Measurements from ENCODE around the gene LRFN2.

Gene LRFN2

GRCh38 chr6:40387127-40387870, 199.9 kb downstream of the LRFN2 start:
- H3K4me3 ChIP-seq (ENCODE audit: low read length): no peak overlapping the region
- H3K9me3 ChIP-seq (ENCODE audit: insufficient read depth, low read depth, low read length): no peaks in the 10 kb centered on the region
- no peaks in the 10 kb centered on the region for H3K36me3 ChIP-seq (ENCODE audit: insufficient read depth, low read length)
- H3K4me1 ChIP-seq (ENCODE audit: insufficient read depth, low read length): no peaks in the 10 kb centered on the region
- 91% methylated on average over 4 of the region's 4 CpGs for WGBS
- no peak overlapping the region for H3K9ac ChIP-seq (ENCODE audit: low read depth, low read length)
- H3K27me3 ChIP-seq (ENCODE audit: insufficient read depth, low read length): no peaks in the 10 kb centered on the region
- no peak overlapping the region for H3K27ac ChIP-seq (ENCODE audit: low read depth, low read length)

- Histone ChIP-seq H3K4me1 (ENCODE audit: insufficient read depth, low read length) (no peaks in the 10 kb centered on the region), H3K36me3 (ENCODE audit: insufficient read depth, low read length) (no peaks in the 10 kb centered on the region), H3K27ac (ENCODE audit: low read depth, low read length) (no peak overlapping the region), H3K4me3 (ENCODE audit: low read length) (no peak overlapping the region), H3K9ac (ENCODE audit: low read depth, low read length) (no peak overlapping the region), H3K27me3 (ENCODE audit: insufficient read depth, low read length) (no peaks in the 10 kb centered on the region), H3K9me3 (ENCODE audit: insufficient read depth, low read depth, low read length) (no peaks in the 10 kb centered on the region)
- 89% methylated on average over 1 of the region's 3 CpGs for WGBS
Measured at GRCh38 chr6:40386200-40386599, 201.0 kb downstream of the LRFN2 start.

GRCh38 chr6:40383348-40384115, 203.6 kb downstream of the LRFN2 start:
- no peak overlapping the region for H3K9ac ChIP-seq (ENCODE audit: low read depth, low read length)
- no peaks in the 10 kb centered on the region for H3K36me3 ChIP-seq (ENCODE audit: insufficient read depth, low read length)
- whole genome bisulfite sequencing: 91% methylated on average over 2 of the region's 3 CpGs
- no peak overlapping the region for H3K4me3 ChIP-seq (ENCODE audit: low read length)
- H3K27me3 ChIP-seq (ENCODE audit: insufficient read depth, low read length): no peaks in the 10 kb centered on the region
- no peaks in the 10 kb centered on the region for H3K4me1 ChIP-seq (ENCODE audit: insufficient read depth, low read length)
- H3K27ac ChIP-seq (ENCODE audit: low read depth, low read length): no peak overlapping the region
- no peaks in the 10 kb centered on the region for H3K9me3 ChIP-seq (ENCODE audit: insufficient read depth, low read depth, low read length)

- H3K4me1 ChIP-seq (ENCODE audit: insufficient read depth, low read length): no peaks in the 10 kb centered on the region
- no peaks in the 10 kb centered on the region for H3K36me3 ChIP-seq (ENCODE audit: insufficient read depth, low read length)
- H3K27me3 ChIP-seq (ENCODE audit: insufficient read depth, low read length): no peaks in the 10 kb centered on the region
- WGBS: 91% methylated on average over 4 of the region's 4 CpGs
- H3K9me3 ChIP-seq (ENCODE audit: insufficient read depth, low read depth, low read length): no peaks in the 10 kb centered on the region
- H3K9ac ChIP-seq (ENCODE audit: low read depth, low read length): no peak overlapping the region
- H3K27ac ChIP-seq (ENCODE audit: low read depth, low read length): no peak overlapping the region
- no peak overlapping the region for H3K4me3 ChIP-seq (ENCODE audit: low read length)
Measured at GRCh38 chr6:40380271-40380670, 206.9 kb downstream of the LRFN2 start.

GRCh38 chr6:40379811-40380210, 207.4 kb downstream of the LRFN2 start:
- WGBS: no CpG with 5 or more reads among the region's 1 CpG
- H3K36me3 ChIP-seq (ENCODE audit: insufficient read depth, low read length): no peaks in the 10 kb centered on the region
- H3K9ac ChIP-seq (ENCODE audit: low read depth, low read length): no peak overlapping the region

GRCh38 chr6:40378725-40379074, 208.5 kb downstream of the LRFN2 start:
- no peak overlapping the region for H3K4me3 ChIP-seq (ENCODE audit: low read length)
- no peaks in the 10 kb centered on the region for H3K27me3 ChIP-seq (ENCODE audit: insufficient read depth, low read length)
- H3K4me1 ChIP-seq (ENCODE audit: insufficient read depth, low read length): no peaks in the 10 kb centered on the region
- H3K36me3 ChIP-seq (ENCODE audit: insufficient read depth, low read length): no peaks in the 10 kb centered on the region
- 94% methylated on average over 10 of the region's 11 CpGs for WGBS
- H3K27ac ChIP-seq (ENCODE audit: low read depth, low read length): no peak overlapping the region
- no peak overlapping the region for H3K9ac ChIP-seq (ENCODE audit: low read depth, low read length)
- no peaks in the 10 kb centered on the region for H3K9me3 ChIP-seq (ENCODE audit: insufficient read depth, low read depth, low read length)

More at GRCh38 chr6:40379811-40380210, 207.4 kb downstream of the LRFN2 start:
- Histone ChIP-seq H3K4me3 (ENCODE audit: low read length) (no peak overlapping the region), H3K27me3 (ENCODE audit: insufficient read depth, low read length) (no peaks in the 10 kb centered on the region), H3K27ac (ENCODE audit: low read depth, low read length) (no peak overlapping the region), H3K4me1 (ENCODE audit: insufficient read depth, low read length) (no peaks in the 10 kb centered on the region), H3K9me3 (ENCODE audit: insufficient read depth, low read depth, low read length) (no peaks in the 10 kb centered on the region)

- no peaks in the 10 kb centered on the region for H3K36me3 ChIP-seq (ENCODE audit: insufficient read depth, low read length)
- H3K4me1 ChIP-seq (ENCODE audit: insufficient read depth, low read length): no peaks in the 10 kb centered on the region
- no peak overlapping the region for H3K9ac ChIP-seq (ENCODE audit: low read depth, low read length)
- H3K27ac ChIP-seq (ENCODE audit: low read depth, low read length): no peak overlapping the region
- H3K27me3 ChIP-seq (ENCODE audit: insufficient read depth, low read length): no peaks in the 10 kb centered on the region
- H3K9me3 ChIP-seq (ENCODE audit: insufficient read depth, low read depth, low read length): no peaks in the 10 kb centered on the region
- no peak overlapping the region for H3K4me3 ChIP-seq (ENCODE audit: low read length)
- 94% methylated on average over 21 of the region's 21 CpGs for WGBS
Measured at GRCh38 chr6:40378071-40378724, 209.0 kb downstream of the LRFN2 start.

GRCh38 chr6:40377173-40377806, 209.9 kb downstream of the LRFN2 start:
- H3K36me3 ChIP-seq (ENCODE audit: insufficient read depth, low read length): no peaks in the 10 kb centered on the region
- H3K9me3 ChIP-seq (ENCODE audit: insufficient read depth, low read depth, low read length): no peaks in the 10 kb centered on the region
- no peaks in the 10 kb centered on the region for H3K4me1 ChIP-seq (ENCODE audit: insufficient read depth, low read length)
- no peaks in the 10 kb centered on the region for H3K27me3 ChIP-seq (ENCODE audit: insufficient read depth, low read length)
- H3K4me3 ChIP-seq (ENCODE audit: low read length): no peak overlapping the region
- H3K27ac ChIP-seq (ENCODE audit: low read depth, low read length): no peak overlapping the region
- no peak overlapping the region for H3K9ac ChIP-seq (ENCODE audit: low read depth, low read length)
- WGBS: 92% methylated on average over 2 of the region's 2 CpGs

- Histone ChIP-seq H3K4me3 (ENCODE audit: low read length) (no peak overlapping the region), H3K27me3 (ENCODE audit: insufficient read depth, low read length) (no peaks in the 10 kb centered on the region), H3K4me1 (ENCODE audit: insufficient read depth, low read length) (no peaks in the 10 kb centered on the region), H3K27ac (ENCODE audit: low read depth, low read length) (no peak overlapping the region), H3K36me3 (ENCODE audit: insufficient read depth, low read length) (no peaks in the 10 kb centered on the region), H3K9ac (ENCODE audit: low read depth, low read length) (no peak overlapping the region), H3K9me3 (ENCODE audit: insufficient read depth, low read depth, low read length) (no peaks in the 10 kb centered on the region)
- 79% methylated on average over 1 of the region's 1 CpG for WGBS
Measured at GRCh38 chr6:40376113-40376650, 211.0 kb downstream of the LRFN2 start.

GRCh38 chr6:40373267-40373666, 213.9 kb downstream of the LRFN2 start:
- H3K4me3 ChIP-seq (ENCODE audit: low read length): no peak overlapping the region
- H3K9ac ChIP-seq (ENCODE audit: low read depth, low read length): no peak overlapping the region
- no peaks in the 10 kb centered on the region for H3K36me3 ChIP-seq (ENCODE audit: insufficient read depth, low read length)
- H3K9me3 ChIP-seq (ENCODE audit: insufficient read depth, low read depth, low read length): no peaks in the 10 kb centered on the region
- no peak overlapping the region for H3K27ac ChIP-seq (ENCODE audit: low read depth, low read length)
- H3K27me3 ChIP-seq (ENCODE audit: insufficient read depth, low read length): no peaks in the 10 kb centered on the region
- H3K4me1 ChIP-seq (ENCODE audit: insufficient read depth, low read length): no peaks in the 10 kb centered on the region

- WGBS: 97% methylated on average over 2 of the region's 2 CpGs
- no peak overlapping the region for H3K27ac ChIP-seq (ENCODE audit: low read depth, low read length)
- no peak overlapping the region for H3K4me3 ChIP-seq (ENCODE audit: low read length)
- H3K9me3 ChIP-seq (ENCODE audit: insufficient read depth, low read depth, low read length): peaks cover 1% of the 10 kb centered on the region; the same call in 1 of the 2 replicates
- no peaks in the 10 kb centered on the region for H3K36me3 ChIP-seq (ENCODE audit: insufficient read depth, low read length)
- no peaks in the 10 kb centered on the region for H3K4me1 ChIP-seq (ENCODE audit: insufficient read depth, low read length)
- no peaks in the 10 kb centered on the region for H3K27me3 ChIP-seq (ENCODE audit: insufficient read depth, low read length)
- H3K9ac ChIP-seq (ENCODE audit: low read depth, low read length): no peak overlapping the region
Measured at GRCh38 chr6:40371621-40372020, 215.5 kb downstream of the LRFN2 start.
